ENCODE measurements around the gene MIB1. TPM values are rescaled to one million over a fixed set of nuclear protein-coding genes. Genes with fewer than 3 reads are reported as not detected.
"Not testable (repeated sequence)": the region's sequence is repeated elsewhere in the genome, so short reads cannot be mapped to it uniquely, and the experiment has no call there.

Gene MIB1
- total RNA-seq, 1 experiment from 2014 or later, result 66.3 TPM

GRCh38 chr18:21735452-21736015 lies 5.1 kb upstream of the MIB1 start:
- intact Hi-C loops (cut with micrococcal nuclease; ENCODE audit: unreplicated experiment), result no loop called here
- no peak overlapping the region for H3K4me3 ChIP-seq (ENCODE audit: low read depth in 2 of 2, low read length in 2 of 2)
- no TSS peak for BruUV-seq (replicated peaks)
- ChIA-PET CTCF (no interaction called here), POLR2A (no interaction called here)
- H3K36me3 ChIP-seq (ENCODE audit: control insufficient read depth, insufficient read depth, low read length), result no peaks in the 10 kb centered on the region
- H3K9me3 ChIP-seq (ENCODE audit: control insufficient read depth, insufficient read depth, low read depth, low read length), result no peaks in the 10 kb centered on the region
- DNase-seq (ENCODE audit: low read depth, low spot score) (no peak), ATAC-seq (no peak)
- no peak for TF ChIP-seq TCF7L2 (IDR thresholded peaks at IDR 0.05; ENCODE audit: low read depth, low read length)
- no peak for TF ChIP-seq REST (IDR thresholded peaks at IDR 0.05; ENCODE audit: insufficient read depth in 1 of 2, low read depth in 2 of 2, low read length in 1 of 2)
- no peak for TF ChIP-seq CTCF (IDR thresholded peaks at IDR 0.05)
- TF ChIP-seq POLR2AphosphoS5 (IDR thresholded peaks at IDR 0.05; ENCODE audit: low read depth, low read length), result no peak
- TF ChIP-seq SIN3A (IDR thresholded peaks at IDR 0.05; ENCODE audit: borderline replicate concordance, insufficient read depth, low read depth, low read length), result no peak
- no peaks in the 10 kb centered on the region for H3K27me3 ChIP-seq (ENCODE audit: control insufficient read depth, insufficient read depth, low read length)
- in situ Hi-C loops (cut with HindIII; ENCODE audit: low pct_unique_long_range_greater_than_20kb, low sequenced_read_pairs), result no loop called here
- H3K4me1 ChIP-seq (ENCODE audit: control insufficient read depth, insufficient read depth, low read length), result peaks cover 9% of the 10 kb centered on the region
- no peak overlapping the region for H3K27ac ChIP-seq (ENCODE audit: low read length)

GRCh38 chr18:21736926-21737325 lies 3.7 kb upstream of the MIB1 start:
- H3K36me3 ChIP-seq (ENCODE audit: control insufficient read depth, insufficient read depth, low read length); in situ Hi-C loops (cut with HindIII; ENCODE audit: low pct_unique_long_range_greater_than_20kb, low sequenced_read_pairs); POLR2A ChIA-PET; CTCF ChIA-PET; H3K27me3 ChIP-seq (ENCODE audit: control insufficient read depth, insufficient read depth, low read length); DNase-seq (ENCODE audit: low read depth, low spot score); BruUV-seq (replicated peaks); ATAC-seq; intact Hi-C loops (cut with micrococcal nuclease; ENCODE audit: unreplicated experiment); H3K4me3 ChIP-seq (ENCODE audit: low read depth in 2 of 2, low read length in 2 of 2); H3K9me3 ChIP-seq (ENCODE audit: control insufficient read depth, insufficient read depth, low read depth, low read length); H3K4me1 ChIP-seq (ENCODE audit: control insufficient read depth, insufficient read depth, low read length); H3K27ac ChIP-seq (ENCODE audit: low read length): not testable (repeated sequence)
